Keratinocyte (primary cell): ENCODE data around the gene KHDRBS1. TPM values are rescaled to one million over a fixed set of nuclear protein-coding genes. Genes with fewer than 3 reads are reported as not detected.

Experiments used
- DNase-seq: peaks from one replicate; pipeline ENCODE4 v3.0.0-alpha.2; 2011; ENCODE audit warnings: low read depth, missing footprints, low spot score
- FAIRE-seq: peaks from 2 replicates; lab custom pipeline; 2011; peaks lifted over from hg19 to GRCh38; lab: Jason Lieb, UNC
- H2AFZ ChIP-seq: 2 replicates; pipeline ENCODE4 v1.6.0; 2012; ENCODE audit warnings: low read length, control low read depth, inconsistent platforms; ENCODE audit not compliant: control insufficient read depth
- H3K27ac ChIP-seq: 2 replicates; pipeline ENCODE4 v1.5.1; 2011; ENCODE audit warnings: low read length; ENCODE audit not compliant: control insufficient read depth, insufficient read depth
- H3K27me3 ChIP-seq: 3 replicates; pipeline ENCODE4 v1.6.0; 2011; ENCODE audit warnings: low read length; ENCODE audit not compliant: control insufficient read depth, insufficient read depth; ENCODE audit errors: extremely low read depth
- H3K36me3 ChIP-seq, 2 experiments: 2 replicates in 1 of 2; 3 replicates in 1 of 2; pipeline ENCODE4 v1.5.1; 2011; ENCODE audit warnings: low read length in 2 of 2, mild to moderate bottlenecking in 1 of 2; ENCODE audit not compliant: control insufficient read depth in 2 of 2, insufficient read depth in 2 of 2; ENCODE audit errors: extremely low read depth in 1 of 2
- H3K4me1 ChIP-seq: 3 replicates; pipeline ENCODE4 v1.5.1; 2011; ENCODE audit warnings: low read length; ENCODE audit not compliant: control insufficient read depth, insufficient read depth; ENCODE audit errors: extremely low read depth
- H3K4me2 ChIP-seq: 3 replicates; pipeline ENCODE4 v1.6.0; 2011; ENCODE audit warnings: low read depth, low read length; ENCODE audit not compliant: control insufficient read depth, insufficient read depth; ENCODE audit errors: extremely low read depth
- H3K4me3 ChIP-seq, 3 experiments: fragments of 200-600 bp in 1 of 3; sonication (generic) in 1 of 3; 2 replicates in 2 of 3; 3 replicates in 1 of 3; pipeline ENCODE4 v1.5.1; 2011 to 2016; ENCODE audit warnings: low read length in 3 of 3, mild to moderate bottlenecking in 3 of 3, control low read depth in 2 of 3, inconsistent platforms in 1 of 3, low read depth in 1 of 3, mixed read lengths in 1 of 3, mixed run types in 1 of 3, moderate library complexity in 1 of 3; ENCODE audit not compliant: control insufficient read depth in 2 of 3, insufficient read depth in 2 of 3; ENCODE audit errors: extremely low read depth in 1 of 3
- H3K79me2 ChIP-seq: 2 replicates; pipeline ENCODE4 v1.6.0; 2012; ENCODE audit warnings: low read length; ENCODE audit not compliant: control insufficient read depth, insufficient read depth
- H3K9ac ChIP-seq: 3 replicates; pipeline ENCODE4 v1.6.0; 2011; ENCODE audit warnings: low read length; ENCODE audit not compliant: control insufficient read depth, insufficient read depth; ENCODE audit errors: extremely low read depth
- H3K9me1 ChIP-seq: 3 replicates; pipeline ENCODE4 v1.6.0; 2011; ENCODE audit warnings: low read length; ENCODE audit not compliant: control insufficient read depth, insufficient read depth; ENCODE audit errors: extremely low read depth
- H3K9me3 ChIP-seq: 2 replicates; pipeline ENCODE4 v1.5.1; 2012; ENCODE audit warnings: low read depth, low read length; ENCODE audit not compliant: control insufficient read depth
- H4K20me1 ChIP-seq: 3 replicates; pipeline ENCODE4 v1.6.0; 2011; ENCODE audit warnings: low read length; ENCODE audit not compliant: control insufficient read depth, insufficient read depth; ENCODE audit errors: extremely low read depth
- EZH2 ChIP-seq: IDR thresholded peaks from one replicate; pipeline ENCODE4 v1.6.1; 2012; ENCODE audit warnings: inconsistent platforms, mild to moderate bottlenecking, low read length, moderate library complexity
- dilution Hi-C: fragments of 300-500 bp; cut with MboI; formaldehyde crosslinking; loops from one replicate; pipeline ENCODE4 v1.7.0; 2020; ENCODE audit warnings: low sequenced_read_pairs; ENCODE audit not compliant: extremely low pct_ligation_motif_present
- polyA minus RNA-seq, 3 experiments: library from RNA; depleted of rRNA, polyadenylated mRNA; stranded (reverse); fragments of >200 nt; gene quantifications; 1 replicate in 1 of 3; 2 replicates in 1 of 3; 3 replicates in 1 of 3; pipeline ENCODE4 v1.2.3, GENCODE V29; 2011
- polyA plus RNA-seq, 5 experiments: library from polyadenylated mRNA; depleted of rRNA in 3 of 5; stranded (reverse) in 3 of 5; stranded (forward) in 1 of 5; unstranded in 1 of 5; fragments of >200 nt; gene quantifications; 1 replicate in 1 of 5; 2 replicates in 3 of 5; 3 replicates in 1 of 5; pipeline versions ENCODE4 v1.2.1 to v1.2.3, GENCODE V29; 2011 to 2012; ENCODE audit warnings: missing spikeins in 2 of 5, low read depth in 1 of 5, low replicate concordance in 1 of 5
- TF ChIP-seq, protein P1 (sequence below), 3 experiments: IDR thresholded peaks in 1 of 3; conservative IDR thresholded peaks in 1 of 3; optimal IDR thresholded peaks in 1 of 3; 2 replicates in 2 of 3; 3 replicates in 1 of 3; pipeline versions ENCODE3 to v1.5.1; 2011; ENCODE audit warnings: low read length in 3 of 3, mild to moderate bottlenecking in 3 of 3, moderate library complexity in 2 of 3, control low read depth in 1 of 3, inconsistent platforms in 1 of 3; ENCODE audit not compliant: insufficient read depth in 2 of 3; ENCODE audit errors: extremely low read depth in 1 of 3

The KHDRBS1 gene, protein sequence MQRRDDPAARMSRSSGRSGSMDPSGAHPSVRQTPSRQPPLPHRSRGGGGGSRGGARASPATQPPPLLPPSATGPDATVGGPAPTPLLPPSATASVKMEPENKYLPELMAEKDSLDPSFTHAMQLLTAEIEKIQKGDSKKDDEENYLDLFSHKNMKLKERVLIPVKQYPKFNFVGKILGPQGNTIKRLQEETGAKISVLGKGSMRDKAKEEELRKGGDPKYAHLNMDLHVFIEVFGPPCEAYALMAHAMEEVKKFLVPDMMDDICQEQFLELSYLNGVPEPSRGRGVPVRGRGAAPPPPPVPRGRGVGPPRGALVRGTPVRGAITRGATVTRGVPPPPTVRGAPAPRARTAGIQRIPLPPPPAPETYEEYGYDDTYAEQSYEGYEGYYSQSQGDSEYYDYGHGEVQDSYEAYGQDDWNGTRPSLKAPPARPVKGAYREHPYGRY
- 23.1 to 74.9 TPM (median 54.7 TPM) in 3 replicates for polyA plus RNA-seq
- 43.5 TPM for polyA plus RNA-seq (2011; ENCODE audit: low read depth)
- polyA plus RNA-seq (2011; cell fraction: cytosol; rRNA removed) = 45.3 and 51.3 TPM in 2 replicates
- polyA plus RNA-seq (2011; cell fraction: nucleus; rRNA removed) = 46.3 and 49.5 TPM in 2 replicates
- 63.3 and 111 TPM in 2 replicates for polyA plus RNA-seq (2012; ENCODE audit: low replicate concordance)
- 20.2 to 89.6 TPM (median 38.8 TPM) in 3 replicates for polyA minus RNA-seq
- 33.8 TPM for polyA minus RNA-seq (2011; cell fraction: cytosol; rRNA and poly(A)+ RNA removed)
- polyA minus RNA-seq (2011; cell fraction: nucleus; rRNA and poly(A)+ RNA removed) = 18.8 and 30.8 TPM in 2 replicates

GRCh38 chr1:32013386-32014198 lies at the start of gene KHDRBS1:
Gene KHDRBS1, plus strand, starts transcription at chr1:32013868. Its CDS starts 128 bp downstream, at chr1:32013996.
- TF ChIP-seq EZH2 = no peak
- TF ChIP-seq, protein P1, sequence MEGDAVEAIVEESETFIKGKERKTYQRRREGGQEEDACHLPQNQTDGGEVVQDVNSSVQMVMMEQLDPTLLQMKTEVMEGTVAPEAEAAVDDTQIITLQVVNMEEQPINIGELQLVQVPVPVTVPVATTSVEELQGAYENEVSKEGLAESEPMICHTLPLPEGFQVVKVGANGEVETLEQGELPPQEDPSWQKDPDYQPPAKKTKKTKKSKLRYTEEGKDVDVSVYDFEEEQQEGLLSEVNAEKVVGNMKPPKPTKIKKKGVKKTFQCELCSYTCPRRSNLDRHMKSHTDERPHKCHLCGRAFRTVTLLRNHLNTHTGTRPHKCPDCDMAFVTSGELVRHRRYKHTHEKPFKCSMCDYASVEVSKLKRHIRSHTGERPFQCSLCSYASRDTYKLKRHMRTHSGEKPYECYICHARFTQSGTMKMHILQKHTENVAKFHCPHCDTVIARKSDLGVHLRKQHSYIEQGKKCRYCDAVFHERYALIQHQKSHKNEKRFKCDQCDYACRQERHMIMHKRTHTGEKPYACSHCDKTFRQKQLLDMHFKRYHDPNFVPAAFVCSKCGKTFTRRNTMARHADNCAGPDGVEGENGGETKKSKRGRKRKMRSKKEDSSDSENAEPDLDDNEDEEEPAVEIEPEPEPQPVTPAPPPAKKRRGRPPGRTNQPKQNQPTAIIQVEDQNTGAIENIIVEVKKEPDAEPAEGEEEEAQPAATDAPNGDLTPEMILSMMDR (optimal IDR thresholded peaks at IDR 0.05 in 1 of 3, IDR thresholded peaks at IDR 0.05 in 1 of 3, conservative IDR thresholded peaks at IDR 0.05 in 1 of 3; ENCODE audit: extremely low read depth in 1 of 3, insufficient read depth in 2 of 3, low read length in 3 of 3) = no peak
- Histone ChIP-seq H2AFZ (peak within 1 kb of the TSS; percentile 94), H3K4me2 (peak within 1 kb of the TSS; percentile 92), H3K9me1 (peaks cover 3% of the 10 kb centered on the region), H3K27me3 (no peaks in the 10 kb centered on the region), H3K27ac (peak within 1 kb of the TSS; percentile 68), H3K4me3 (peak within 1 kb of the TSS; percentile 89 to 99 (median 96)), H3K9ac (peak within 1 kb of the TSS; percentile 93), H3K36me3 (peaks cover 0 to 2% of the 10 kb centered on the region in 2 experiments), H3K4me1 (peaks cover 15% of the 10 kb centered on the region), H4K20me1 (peaks cover 20% of the 10 kb centered on the region), H3K79me2 (peaks cover 48% of the 10 kb centered on the region), H3K9me3 (no peaks in the 10 kb centered on the region)
- FAIRE-seq = no peak
- peak; percentile 89 for DNase-seq
- dilution Hi-C loops = no loop called here

DNA sequence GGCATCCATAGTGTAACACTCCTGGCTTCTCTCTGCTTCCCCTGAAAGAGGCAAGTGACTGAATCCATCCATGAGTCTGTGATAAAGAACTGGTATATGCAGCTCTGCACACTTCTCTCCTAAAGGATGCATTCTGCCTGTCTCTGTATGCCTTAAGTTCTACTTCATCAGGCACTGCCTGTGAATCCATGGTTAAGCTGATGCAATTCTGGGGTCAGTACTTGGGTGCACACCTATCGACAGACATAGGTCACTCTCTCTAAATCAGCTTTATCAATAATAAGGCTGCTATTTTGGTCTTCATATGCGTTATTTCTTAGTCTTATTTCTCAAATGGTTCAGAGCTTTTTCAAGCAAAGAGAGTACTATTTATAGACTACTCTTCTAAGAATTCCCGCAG lies 42.8 kb upstream of the KHDRBS1 start:
- H2AFZ ChIP-seq = no peak overlapping the region
- no peak for TF ChIP-seq EZH2
- TF ChIP-seq, protein P1 (optimal IDR thresholded peaks at IDR 0.05 in 1 of 3, IDR thresholded peaks at IDR 0.05 in 1 of 3, conservative IDR thresholded peaks at IDR 0.05 in 1 of 3; ENCODE audit: extremely low read depth in 1 of 3, insufficient read depth in 2 of 3, low read length in 3 of 3) = no peak
- no peak overlapping the region for H3K4me3 ChIP-seq
- no peaks in the 10 kb centered on the region for H3K27me3 ChIP-seq
- no peak for FAIRE-seq
- dilution Hi-C loops = no loop called here
- no peak overlapping the region for H3K27ac ChIP-seq
- H3K9me3 ChIP-seq = no peaks in the 10 kb centered on the region
- no peak for DNase-seq
- no peaks in the 10 kb centered on the region for H3K4me1 ChIP-seq
- H3K79me2 ChIP-seq = no peaks in the 10 kb centered on the region
- no peak overlapping the region for H3K4me2 ChIP-seq
- H3K36me3 ChIP-seq = no peaks in the 10 kb centered on the region
- H3K9me1 ChIP-seq = no peaks in the 10 kb centered on the region
- H4K20me1 ChIP-seq = no peaks in the 10 kb centered on the region
- no peak overlapping the region for H3K9ac ChIP-seq
